Stimulated activated CD4-positive, alpha-beta T cell treated with anti-CD3 and anti-CD28 coated beads, Interleukin-4, amount 100 ng/mL, for 48 hours (primary cell): ENCODE data around the gene ISG20L2.
A peak's percentile ranks its signal among the peaks of the same experiment; 100 is the strongest.
"Not testable (repeated sequence)": the region's sequence is repeated elsewhere in the genome, so short reads cannot be mapped to it uniquely, and the experiment has no call there.

Source experiments
- DNase-seq, 2 donors: peaks; one replicate each; pipeline ENCODE4 v3.0.0-alpha.2; 2020; ENCODE audit warnings: low read depth in 2 of 2

ISG20L2 gene, protein sequence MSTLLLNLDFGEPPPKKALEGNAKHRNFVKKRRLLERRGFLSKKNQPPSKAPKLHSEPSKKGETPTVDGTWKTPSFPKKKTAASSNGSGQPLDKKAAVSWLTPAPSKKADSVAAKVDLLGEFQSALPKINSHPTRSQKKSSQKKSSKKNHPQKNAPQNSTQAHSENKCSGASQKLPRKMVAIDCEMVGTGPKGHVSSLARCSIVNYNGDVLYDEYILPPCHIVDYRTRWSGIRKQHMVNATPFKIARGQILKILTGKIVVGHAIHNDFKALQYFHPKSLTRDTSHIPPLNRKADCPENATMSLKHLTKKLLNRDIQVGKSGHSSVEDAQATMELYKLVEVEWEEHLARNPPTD

DNA sequence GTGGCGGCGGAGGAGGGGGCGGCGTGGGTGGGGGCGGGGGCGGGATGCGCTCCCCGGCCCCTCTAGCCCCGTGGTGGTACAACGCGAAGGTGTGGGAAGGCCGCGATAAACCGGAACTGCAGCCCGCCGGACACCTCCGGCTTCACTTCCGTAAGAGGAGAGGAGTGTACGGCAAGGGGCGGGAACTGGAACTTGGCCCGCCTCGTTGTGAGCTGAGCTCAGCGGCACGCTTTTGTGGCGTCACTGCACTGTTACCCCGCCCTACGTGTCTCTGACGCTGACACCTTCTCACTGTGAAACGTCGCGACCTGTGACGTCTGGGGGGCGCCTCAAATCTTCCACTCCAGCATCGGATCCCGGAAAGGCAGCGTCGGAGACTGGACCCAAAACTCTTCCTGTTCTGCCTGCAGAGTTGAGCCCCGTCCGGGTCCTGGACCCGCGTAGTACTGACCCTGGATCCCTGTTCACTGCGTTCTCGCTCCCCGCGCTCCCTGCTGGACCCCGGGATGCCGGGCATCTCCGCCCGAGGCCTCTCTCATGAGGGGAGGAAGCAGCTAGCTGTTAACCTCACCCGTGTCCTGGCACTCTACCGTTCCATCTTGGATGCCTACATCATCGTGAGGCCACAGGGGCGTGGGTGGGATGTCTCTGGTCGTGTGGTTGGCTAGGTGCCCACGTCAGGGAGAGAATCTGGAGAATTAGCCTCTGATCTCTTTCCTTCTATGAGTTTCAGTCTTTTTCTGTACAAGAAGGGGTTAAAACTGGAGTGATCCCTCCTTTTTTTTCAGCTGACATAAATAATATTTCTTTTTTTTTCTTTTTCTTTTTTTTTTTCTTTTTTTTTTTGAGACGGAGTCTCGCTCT lies at the start of gene ISG20L2:
Gene ISG20L2 (minus strand): TSS at position 168 of the 864 bp plus-strand sequence. CDS start 1,114 bp downstream, outside the sequence.
- peak; percentile 91 to 96 for DNase-seq

DNA sequence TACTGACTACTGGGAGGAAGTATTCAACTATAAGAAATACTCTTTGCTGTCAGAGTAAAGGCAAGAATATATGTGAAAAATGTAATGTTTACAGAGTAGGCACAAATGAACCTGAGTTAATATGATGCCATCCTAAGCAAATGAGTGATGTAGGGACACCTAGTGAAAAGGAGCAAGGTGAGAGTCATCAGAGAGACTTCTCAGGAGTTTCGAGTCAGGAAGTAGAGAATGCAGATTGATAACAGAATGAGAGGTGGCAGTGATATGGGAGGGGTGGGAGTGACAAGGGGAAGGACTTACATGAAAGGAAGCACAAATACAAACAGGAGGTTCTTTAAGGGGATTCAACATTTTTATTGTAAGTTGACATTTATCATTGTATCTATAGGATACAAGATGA lies 49.0 kb upstream of the ISG20L2 start:
- no peak for DNase-seq

DNA sequence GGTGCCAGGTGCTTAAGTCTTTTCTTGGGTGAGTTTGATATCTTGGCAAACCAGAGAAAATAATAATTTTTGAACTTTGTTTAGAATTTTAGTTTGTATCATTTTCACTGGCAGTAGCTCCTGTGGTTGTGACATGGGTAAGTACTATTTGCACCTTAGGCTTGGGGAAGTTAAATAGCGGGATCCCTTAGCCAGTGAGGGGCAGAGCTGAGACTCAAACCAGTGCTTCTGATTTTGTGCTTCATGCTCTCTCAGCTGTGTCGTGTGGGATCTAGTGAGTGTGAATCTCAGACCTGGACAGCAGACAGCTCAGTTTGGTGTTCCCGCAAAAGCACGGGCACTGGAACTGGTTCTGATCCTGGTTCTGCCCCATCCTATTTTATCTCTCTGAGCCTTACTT lies 48.4 kb upstream of the ISG20L2 start:
- no peak for DNase-seq

DNA sequence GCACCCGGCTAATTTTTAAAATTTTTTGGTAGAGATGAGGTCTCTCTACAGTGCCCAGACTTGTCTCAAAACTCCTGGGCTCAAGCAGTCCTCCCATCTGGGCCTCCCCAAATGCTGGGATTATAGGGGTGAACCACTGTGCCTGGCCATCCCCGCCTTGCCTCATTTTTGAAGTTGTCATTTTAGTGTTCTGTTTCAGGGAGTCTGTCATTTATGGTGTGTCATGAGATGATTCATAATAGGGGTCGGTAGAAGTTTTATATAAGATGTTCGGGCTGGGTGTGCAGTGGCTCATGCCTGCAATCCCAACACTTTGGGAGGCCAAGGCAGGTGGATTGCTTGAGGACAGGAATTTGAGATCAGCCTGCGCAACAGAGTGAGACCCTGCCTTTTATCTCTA lies 47.2 kb upstream of the ISG20L2 start:
- DNase-seq = no peak

DNA sequence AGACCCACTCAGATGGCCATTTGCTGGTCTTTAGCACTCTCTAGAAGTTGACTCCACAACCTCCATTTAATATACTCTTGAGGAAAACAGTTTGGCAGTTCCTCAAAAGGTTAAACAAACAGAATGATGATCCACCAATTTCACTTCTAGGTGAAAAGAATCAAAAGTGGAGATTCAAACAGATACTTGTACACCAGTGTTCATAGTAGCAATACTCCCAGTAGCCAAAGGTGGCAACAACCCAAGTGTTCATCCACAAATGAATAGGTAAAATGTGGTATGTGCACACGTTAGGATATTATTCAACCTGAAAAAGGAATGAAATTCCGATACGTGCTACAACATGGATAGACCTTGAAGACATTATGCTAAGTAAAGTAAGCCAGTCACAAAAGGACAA lies 45.0 kb upstream of the ISG20L2 start:
- DNase-seq = no peak

DNA sequence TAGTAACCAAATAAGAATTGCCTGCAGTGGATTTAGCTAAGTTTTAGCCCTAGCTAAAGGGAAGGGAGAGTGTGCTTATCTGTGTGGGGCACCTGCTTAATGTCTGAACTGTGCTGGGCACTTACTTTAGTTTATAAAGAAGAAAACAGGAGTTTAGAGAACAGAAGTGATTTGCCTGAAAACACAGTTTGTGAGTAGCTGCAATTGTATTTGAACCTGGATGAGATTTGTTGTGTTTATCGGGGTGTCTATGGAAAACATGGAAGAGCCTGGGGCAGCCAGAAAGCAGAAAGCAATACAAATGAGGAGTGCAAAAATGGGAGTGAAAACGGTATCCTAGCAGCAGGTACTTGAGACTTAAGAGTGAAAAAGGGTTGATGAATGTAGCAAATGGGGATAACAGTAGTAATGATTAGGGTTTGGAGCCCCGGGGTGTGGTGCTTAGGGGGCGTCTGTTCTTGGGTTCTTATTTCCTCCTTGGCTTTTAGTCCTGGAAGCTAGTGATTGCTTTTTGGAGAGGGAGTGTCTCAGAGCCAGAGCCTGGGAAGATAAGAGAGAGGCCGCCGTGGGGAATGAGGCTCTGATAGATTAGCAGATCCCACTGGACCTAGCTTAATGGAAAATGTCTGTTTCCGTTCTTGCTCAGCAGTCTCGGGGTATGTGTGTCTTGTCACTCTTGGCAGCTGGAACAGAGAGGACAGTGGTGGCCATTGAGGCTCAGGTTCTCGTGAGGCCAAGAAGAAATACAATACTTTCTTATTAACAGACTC lies 44.3 kb upstream of the ISG20L2 start:
- DNase-seq = no peak

DNA sequence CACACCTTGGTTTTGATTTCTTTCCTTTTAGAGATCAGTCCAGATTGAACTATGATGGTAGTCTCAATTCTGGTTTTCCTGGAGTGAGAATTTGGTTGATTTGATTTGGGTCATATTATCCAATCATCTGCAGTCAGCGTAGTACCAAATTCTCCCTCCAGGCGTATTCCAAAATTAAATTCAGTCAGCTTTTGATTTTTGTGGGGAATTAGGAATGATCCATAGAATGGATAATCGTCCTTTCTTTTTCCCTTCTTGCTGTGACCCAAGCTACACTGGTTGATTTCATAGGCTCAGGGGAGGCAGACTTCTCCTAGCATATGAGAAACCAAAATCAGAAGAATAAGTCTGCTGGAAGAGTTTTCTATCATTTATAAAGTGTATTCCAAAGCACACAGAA lies 43.7 kb upstream of the ISG20L2 start:
- no peak for DNase-seq

DNA sequence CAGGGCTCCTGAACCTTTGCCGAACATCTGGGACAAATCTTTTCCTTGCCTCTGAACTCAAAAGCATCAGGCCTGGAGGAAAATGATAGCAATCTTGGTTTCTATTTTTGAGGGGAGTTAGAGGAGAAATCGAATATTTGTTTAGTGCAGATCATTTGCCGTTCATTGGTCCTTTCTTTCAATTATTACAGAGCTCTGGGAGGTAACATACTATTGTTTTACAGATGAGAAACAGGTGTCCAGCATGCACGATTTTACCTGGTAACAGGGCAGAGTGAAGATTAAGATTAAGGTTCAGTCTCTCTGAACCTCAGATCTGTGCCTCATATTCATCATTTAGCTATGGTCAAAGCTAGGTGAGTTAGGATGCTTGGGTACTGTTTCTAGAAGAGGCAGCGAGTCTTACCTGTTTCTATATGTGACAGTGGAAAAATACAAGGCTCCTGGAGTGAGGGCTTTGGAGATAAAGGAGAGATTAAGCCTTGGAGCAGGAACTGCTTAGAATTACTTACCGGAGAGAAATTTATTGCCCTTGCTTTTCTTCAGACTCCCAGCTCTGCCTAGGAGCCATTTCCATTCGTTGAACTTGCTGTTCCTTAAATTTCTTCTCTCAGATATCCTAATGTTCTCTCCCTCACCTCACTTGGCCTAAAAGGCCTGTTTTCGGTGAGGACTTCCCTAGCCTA lies 40.2 kb upstream of the ISG20L2 start:
- no peak for DNase-seq

DNA sequence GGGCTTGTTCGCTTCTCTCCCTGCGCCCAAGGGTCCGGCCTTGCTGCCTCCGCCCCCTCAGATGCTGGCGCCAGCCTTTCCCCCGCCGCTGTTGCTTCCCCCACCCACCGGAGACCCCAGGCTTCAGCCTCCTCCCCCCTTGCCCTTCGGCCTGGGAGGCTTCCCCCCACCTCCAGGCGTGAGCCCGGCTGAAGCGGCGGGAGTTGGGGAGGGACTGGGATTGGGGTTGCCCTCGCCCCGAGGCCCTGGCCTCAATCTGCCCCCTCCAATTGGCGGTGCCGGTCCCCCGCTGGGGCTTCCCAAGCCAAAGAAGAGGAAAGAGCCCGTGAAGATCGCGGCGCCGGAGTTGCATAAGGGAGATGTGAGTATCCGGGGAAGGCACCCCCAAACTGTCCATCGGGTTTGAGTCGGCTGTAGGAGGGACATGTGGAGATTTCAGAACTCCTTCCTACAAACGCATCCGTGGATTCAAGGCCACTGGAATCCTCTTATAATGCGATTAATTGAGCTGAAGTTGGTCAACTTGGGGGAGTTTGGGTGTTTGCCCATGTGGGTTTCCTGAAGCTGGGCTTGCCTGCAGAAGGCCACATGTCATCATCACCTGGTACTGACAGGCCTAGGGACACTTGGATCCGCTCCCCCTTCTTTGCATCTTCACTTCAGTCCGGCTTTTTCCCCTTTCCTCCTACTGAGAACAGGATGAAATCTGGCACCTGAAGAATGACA lies 39.5 kb upstream of the ISG20L2 start:
- no peak for DNase-seq

DNA sequence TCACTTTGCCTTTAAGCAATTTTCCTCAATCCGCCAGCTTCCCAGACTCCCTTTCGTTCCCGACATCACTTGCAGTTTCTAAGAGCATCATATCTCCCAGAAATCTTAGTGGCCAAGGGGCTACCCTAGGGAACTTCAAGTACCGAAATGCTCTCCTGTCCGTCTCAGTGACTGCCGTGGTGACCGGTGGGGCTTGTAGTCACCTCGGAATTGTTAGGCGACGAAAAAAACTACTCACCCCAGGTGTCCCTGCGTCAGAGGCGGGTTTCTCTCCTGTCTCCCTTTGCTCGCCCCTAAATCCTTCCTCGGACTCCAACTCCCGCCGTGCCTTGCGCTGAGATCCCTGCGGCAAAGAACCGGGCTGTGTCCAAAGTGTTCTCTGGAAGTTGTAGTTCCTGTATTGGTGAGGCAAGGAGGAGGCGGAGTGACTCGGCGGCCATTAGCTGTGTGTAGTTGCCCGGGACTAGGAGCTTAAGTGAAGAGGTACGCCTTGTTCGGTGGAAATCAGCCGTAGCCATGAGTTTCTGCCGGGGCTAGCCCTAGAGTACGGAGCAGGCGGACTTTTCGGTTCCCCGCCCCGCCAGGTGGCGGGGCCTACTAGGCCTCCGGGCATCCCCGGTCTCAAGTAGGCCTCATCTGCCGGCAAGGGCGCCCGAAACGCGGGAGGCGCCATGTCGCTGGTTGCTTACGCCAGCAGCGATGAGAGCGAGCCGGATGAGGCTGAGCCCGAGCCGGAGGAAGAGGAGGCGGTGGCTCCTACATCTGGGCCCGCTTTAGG lies 38.7 kb upstream of the ISG20L2 start, which contains the start of gene PRCC:
Gene PRCC (plus strand): TSS at position 435 of the 778 bp plus-strand sequence. CDS start 237 bp downstream, at position 672.
- peak; percentile 89 to 95 for DNase-seq

DNA sequence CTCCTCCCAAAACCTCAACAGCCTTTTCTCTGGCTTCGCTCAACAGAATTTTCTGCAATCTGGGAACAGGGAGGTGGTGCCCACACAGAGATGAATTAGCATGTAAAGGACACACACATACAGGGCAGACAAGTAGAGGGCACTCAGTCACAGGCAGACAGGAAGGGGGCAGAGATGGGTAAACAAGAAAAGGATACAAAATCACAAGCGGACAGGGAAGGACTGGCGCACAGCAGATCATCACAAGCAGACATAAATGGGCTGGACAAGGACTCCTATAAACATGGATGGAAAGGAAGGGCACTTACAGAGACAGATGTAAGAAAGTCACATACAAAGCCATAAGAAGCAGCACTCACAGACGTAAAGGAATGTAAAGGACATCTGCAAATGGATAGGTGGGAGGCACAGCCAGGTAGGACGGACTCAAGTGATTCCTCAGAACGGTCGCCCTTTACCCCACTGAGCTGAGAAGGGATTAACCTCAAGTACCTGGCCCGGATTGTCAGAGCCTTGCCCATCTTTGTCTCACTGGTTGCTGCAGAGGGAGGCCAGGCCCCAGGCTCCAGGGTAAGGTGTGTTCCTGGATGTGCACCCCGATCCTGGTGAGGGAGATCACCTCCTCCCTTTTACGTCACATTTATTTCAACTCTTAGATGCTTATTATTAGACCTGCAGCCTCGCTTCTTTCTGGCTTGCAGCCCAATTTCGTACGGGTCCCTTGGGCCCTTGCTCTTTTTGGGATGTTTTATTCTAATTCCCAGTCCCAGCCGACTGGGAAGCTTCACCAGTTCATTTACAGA lies 37.9 kb upstream of the ISG20L2 start:
- no peak for DNase-seq

DNA sequence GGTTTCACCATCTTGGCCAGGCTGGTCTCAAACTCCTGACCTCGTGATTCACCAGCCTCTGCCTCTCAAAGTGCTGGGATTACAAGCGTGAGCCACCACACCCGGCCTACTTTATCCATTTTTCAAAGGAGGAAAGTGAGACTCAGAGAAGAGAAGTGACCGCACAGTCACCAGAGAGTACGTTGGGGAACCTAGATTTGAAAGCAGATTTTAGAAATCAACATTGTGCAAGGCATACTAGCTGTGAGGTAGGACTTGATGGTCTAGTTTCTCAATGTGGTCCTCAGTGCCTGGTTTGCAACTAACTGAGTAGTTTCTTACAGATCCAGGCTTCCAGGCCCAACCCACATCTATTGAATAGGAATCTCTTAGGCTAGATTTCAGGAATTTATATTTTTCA lies 37.1 kb upstream of the ISG20L2 start:
- DNase-seq = no peak

DNA sequence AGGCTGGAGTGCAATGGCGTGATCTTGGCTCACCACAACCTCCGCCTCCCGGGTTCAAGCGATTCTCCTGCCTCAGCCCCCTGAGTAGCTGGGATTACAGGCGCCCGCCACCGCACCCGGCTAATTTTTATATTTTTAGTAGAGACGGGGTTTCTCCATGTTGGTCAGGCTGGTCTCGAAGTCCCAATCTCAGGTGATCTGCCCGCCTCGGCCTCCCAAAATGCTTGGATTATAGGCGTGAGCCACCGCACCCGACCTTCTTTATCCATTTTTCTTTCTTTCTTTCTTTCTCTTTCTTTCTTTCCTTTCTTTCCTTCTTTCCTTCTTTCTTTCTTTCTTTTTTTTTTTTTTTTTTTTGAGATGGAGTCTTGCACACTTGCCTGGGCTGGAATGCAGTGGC lies 36.6 kb upstream of the ISG20L2 start:
- not testable (repeated sequence) for DNase-seq

DNA sequence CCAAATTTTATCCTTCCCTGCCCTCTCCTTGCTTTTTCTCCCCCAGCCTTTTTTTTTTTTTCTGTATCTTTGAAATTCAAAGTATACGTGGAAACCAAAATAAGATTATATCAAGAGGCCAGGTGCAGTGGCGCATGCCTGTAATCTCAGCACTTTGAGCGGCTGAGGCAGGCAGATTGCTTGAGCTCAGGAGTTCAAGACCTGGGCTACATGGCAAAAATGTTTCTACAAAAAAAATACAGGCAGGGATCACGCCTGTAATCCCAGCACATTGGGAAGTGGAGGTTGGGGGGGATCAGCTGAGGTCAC lies 32.2 kb upstream of the ISG20L2 start:
- DNase-seq = no peak

DNA sequence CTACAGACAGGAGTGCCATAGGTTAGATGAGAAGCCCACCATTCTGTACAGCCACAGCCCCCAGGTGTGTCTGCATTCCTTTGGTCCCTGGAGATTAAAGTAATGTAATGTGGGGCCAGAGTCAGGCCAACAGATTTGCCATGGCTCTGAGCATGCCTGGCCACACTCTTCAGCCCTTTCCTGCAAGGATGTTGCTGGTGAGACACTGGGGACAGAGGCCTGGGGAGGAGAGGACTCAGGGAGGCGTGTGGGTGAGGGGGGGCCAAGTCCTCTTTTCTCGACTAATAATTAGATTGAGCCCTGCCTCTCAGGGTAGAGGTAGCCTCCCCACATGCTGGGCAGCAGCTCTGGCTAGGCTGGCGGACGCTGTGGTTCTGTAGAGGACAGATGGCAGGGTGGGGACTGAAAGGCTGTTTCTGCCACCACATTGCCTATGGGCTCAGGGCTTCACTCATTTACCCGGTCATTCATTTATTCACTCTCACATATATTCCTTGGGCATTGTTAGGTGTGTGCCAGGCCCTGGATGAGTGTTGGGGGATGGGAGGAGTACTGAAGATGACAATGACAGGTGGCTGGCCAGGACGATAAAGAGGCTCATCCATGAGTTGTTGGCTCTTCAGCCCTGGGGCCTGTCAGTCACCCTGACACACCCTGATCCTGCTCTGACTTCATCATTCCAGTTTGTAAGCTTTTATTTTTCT lies 31.7 kb upstream of the ISG20L2 start:
- no peak for DNase-seq

DNA sequence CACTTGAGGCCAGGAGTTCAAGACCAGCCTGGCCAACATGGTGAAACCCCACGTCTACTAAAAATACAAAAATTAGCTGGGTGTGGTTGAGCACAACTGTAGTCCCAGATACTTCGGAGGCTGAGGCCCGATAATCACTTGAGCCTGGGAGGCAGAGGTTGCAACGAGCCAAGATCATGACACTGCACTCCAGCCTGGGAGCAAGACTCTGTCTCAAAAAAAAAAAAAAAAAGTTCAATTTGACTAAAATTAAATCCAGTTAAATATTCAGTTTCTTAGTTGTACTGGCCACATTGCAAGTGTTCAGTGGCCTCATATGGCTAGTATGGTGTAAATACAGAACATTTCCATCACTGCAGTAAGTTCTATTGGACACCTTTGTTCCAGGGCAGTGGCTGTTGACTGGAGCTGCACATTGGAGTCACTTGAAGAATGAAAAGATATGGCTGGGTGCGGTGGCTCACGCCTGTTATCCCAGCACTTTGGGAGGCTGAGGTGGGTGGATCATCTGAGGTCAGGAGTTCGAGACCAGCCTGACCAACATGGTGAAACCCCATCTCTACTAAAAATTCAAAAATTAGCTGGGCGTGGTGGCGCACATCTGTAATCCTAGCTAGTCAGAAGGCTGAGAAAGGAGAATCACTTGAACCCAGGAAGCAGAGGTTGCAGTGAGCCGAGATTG lies 29.1 kb upstream of the ISG20L2 start:
- not testable (repeated sequence) for DNase-seq

DNA sequence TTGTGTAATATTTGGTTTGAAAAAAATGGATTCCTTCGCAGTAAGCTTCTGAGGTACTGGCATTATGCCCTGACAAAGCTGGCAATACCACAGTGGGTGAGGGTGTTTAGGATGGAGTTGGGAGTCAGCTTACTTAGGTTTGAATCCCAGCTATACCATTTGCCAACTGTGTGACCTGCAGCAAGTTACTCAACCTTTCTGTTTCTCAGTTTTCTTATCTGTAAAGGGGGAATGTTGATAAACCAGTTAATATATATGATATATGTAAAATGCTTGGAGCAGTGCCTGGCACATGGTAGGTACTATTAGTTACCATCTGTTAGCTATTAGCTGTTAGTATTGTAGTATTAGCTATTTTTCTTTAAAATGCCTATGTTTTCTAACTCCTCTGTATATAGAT lies 27.8 kb upstream of the ISG20L2 start:
- DNase-seq = no peak

DNA sequence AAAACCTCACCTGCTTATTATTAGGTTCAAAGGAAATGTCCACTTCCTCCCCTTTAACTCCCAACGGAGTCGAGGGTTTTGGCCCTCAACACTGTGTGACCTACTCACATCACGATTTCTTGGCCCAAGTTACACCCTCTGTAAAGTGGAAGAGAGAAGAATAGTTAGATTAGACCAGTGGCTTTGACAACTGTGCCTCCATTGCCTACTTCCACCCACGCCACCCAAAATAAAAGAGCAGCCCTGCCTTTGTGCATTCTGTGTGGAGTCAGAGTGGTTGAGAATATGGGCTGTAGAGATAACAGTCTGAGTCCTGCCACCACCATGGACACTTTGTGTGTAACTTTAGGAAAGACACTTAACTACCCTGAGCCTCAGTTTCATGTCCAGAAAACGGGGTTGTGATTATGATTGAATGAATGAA lies 27.0 kb upstream of the ISG20L2 start:
- no peak for DNase-seq
